Gastroesophageal sphincter (tissue), 3 donors: Measurements from ENCODE around the gene NGEF.

ENCODE experiments used
- EP300 ChIP-seq: sonication (generic); formaldehyde crosslinking; IDR thresholded peaks from one replicate; pipeline ENCODE4 v1.6.1; 2017; ENCODE audit warnings: antibody characterized with exemption, mild to moderate bottlenecking
- POLR2A ChIP-seq, 2 donors: fragments of 450-650 bp; IDR thresholded peaks; one replicate each; pipeline ENCODE4 v1.6.1; 2017; ENCODE audit warnings: antibody characterized with exemption in 2 of 2, mild to moderate bottlenecking in 2 of 2, moderate library complexity in 1 of 2
- POLR2AphosphoS5 ChIP-seq: sonication (generic); formaldehyde crosslinking; IDR thresholded peaks from one replicate; pipeline ENCODE4 v1.6.1; 2017; ENCODE audit warnings: antibody characterized with exemption
- TF ChIP-seq, protein P1 (sequence below), 4 experiments: fragments of 200-600 bp in 2 of 4; fragments of 450-650 bp in 2 of 4; sonication (generic) in 1 of 4; IDR thresholded peaks; one replicate each; pipeline ENCODE4 v1.5.1; 2017 to 2019; ENCODE audit warnings: antibody characterized with exemption in 4 of 4, mild to moderate bottlenecking in 2 of 4, moderate library complexity in 2 of 4

DNA sequence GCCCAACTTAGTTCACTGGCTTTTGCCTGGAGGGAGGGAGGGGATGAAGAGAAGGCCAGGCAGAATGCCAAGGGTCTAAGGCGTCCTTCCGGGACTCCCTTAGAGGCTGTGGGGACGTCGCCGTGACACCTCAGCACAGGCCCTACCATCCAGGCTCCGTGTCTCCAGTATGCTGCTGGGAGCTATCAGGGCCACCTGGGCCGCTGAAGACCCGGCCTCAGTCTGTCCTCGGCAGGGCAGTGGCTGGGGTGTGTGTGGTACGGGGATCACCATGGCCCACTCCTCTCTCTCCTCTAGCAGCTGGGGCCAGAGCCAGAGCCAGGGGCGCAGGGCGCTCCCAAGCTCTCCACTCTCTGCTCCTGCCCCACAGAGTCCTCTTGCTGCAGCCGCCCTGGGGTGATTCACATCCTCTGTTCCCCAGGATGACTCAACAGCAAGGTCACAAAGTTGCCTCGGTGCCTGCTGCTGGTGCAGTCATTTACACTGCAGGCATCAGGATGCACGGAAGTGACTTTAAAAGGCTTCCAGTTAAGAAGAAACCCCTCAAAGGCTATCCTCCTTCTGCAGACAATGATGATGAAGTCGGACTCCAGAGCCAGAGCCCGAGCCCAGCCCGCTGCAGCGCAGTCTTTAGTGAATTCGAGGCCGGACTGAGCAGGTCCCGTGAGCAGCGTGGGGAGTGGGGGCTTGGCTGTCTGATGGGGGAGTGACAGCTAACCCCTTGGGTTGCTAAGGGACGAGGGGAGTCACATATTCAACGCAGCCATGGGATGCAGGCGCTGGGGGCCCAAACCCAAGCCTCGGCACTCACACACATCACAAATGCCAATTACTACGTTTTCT lies 111.1 kb downstream of the NGEF start:
- TF ChIP-seq, protein P1, sequence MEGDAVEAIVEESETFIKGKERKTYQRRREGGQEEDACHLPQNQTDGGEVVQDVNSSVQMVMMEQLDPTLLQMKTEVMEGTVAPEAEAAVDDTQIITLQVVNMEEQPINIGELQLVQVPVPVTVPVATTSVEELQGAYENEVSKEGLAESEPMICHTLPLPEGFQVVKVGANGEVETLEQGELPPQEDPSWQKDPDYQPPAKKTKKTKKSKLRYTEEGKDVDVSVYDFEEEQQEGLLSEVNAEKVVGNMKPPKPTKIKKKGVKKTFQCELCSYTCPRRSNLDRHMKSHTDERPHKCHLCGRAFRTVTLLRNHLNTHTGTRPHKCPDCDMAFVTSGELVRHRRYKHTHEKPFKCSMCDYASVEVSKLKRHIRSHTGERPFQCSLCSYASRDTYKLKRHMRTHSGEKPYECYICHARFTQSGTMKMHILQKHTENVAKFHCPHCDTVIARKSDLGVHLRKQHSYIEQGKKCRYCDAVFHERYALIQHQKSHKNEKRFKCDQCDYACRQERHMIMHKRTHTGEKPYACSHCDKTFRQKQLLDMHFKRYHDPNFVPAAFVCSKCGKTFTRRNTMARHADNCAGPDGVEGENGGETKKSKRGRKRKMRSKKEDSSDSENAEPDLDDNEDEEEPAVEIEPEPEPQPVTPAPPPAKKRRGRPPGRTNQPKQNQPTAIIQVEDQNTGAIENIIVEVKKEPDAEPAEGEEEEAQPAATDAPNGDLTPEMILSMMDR (IDR thresholded peaks at IDR 0.05): no peak
- TF ChIP-seq POLR2A (IDR thresholded peaks at IDR 0.05): no peak
- TF ChIP-seq EP300: no peak
- no peak for TF ChIP-seq POLR2AphosphoS5
